ENCODE results near the gene DYNLRB2.

The DYNLRB2 gene

GRCh38 chr16:80594756-80595155, 54.0 kb downstream of the DYNLRB2 start:
- Mint-ChIP-seq H3K4me1 (ENCODE audit: low read depth) (no peaks in the 10 kb centered on the region), H3K27me3 (peaks cover 4% of the 10 kb centered on the region), H3K4me3 (no peak overlapping the region), H3K9me3 (peaks cover 16% of the 10 kb centered on the region), H3K27ac (no peak overlapping the region), H3K36me3 (ENCODE audit: low read depth) (no peaks in the 10 kb centered on the region)
- intact Hi-C loops (cut with micrococcal nuclease): no loop called here

- Mint-ChIP-seq H3K27ac (no peak overlapping the region), H3K9me3 (peaks cover 16% of the 10 kb centered on the region), H3K4me1 (ENCODE audit: low read depth) (no peaks in the 10 kb centered on the region), H3K36me3 (ENCODE audit: low read depth) (no peaks in the 10 kb centered on the region), H3K4me3 (no peak overlapping the region), H3K27me3 (peaks cover 2% of the 10 kb centered on the region)
- intact Hi-C loops (cut with micrococcal nuclease): no loop called here
These were observed 55.9 kb downstream of the DYNLRB2 start for GRCh38 chr16:80596507-80597207.

- H3K4me3 Mint-ChIP-seq: no peak overlapping the region
- peaks cover 8% of the 10 kb centered on the region for H3K36me3 Mint-ChIP-seq (ENCODE audit: low read depth)
- intact Hi-C loops (cut with micrococcal nuclease): no loop called here
- no peaks in the 10 kb centered on the region for H3K27me3 Mint-ChIP-seq
- peaks cover 16% of the 10 kb centered on the region for H3K9me3 Mint-ChIP-seq
- H3K4me1 Mint-ChIP-seq (ENCODE audit: low read depth): no peaks in the 10 kb centered on the region
- H3K27ac Mint-ChIP-seq: no peak overlapping the region
These were observed 58.7 kb downstream of the DYNLRB2 start for GRCh38 chr16:80599466-80599865.
